Retinal pigment epithelial cell (primary cell): Measurements from ENCODE around the gene ZBTB7A.
"Not testable (repeated sequence)": the region's sequence is repeated elsewhere in the genome, so short reads cannot be mapped to it uniquely, and the experiment has no call there.

Experiments used
- DNase-seq: peaks from one replicate; pipeline ENCODE4 v3.0.0-alpha.2; 2010; ENCODE audit warnings: low read depth
- H3K4me3 ChIP-seq: 2 replicates; pipeline ENCODE4 v1.5.1; 2011; ENCODE audit warnings: mild to moderate bottlenecking, low read length, control low read depth, moderate library complexity
- CTCF ChIP-seq: conservative IDR thresholded peaks from 2 replicates; pipeline ENCODE4 v1.5.1; 2011; ENCODE audit warnings: low read depth, low read length, control low read depth, inconsistent platforms

ZBTB7A gene

GRCh38 chr19:4007836-4008539 lies 58.7 kb downstream of the ZBTB7A start:
- H3K4me3 ChIP-seq, result peak overlapping the region; percentile 87
- no peak for DNase-seq
- TF ChIP-seq CTCF, result no peak

GRCh38 chr19:4007021-4007835 lies 59.5 kb downstream of the ZBTB7A start, which contains the start of gene PIAS4:
Gene PIAS4, plus strand, starts transcription at chr19:4007736. Its CDS starts 25 bp downstream, at chr19:4007761.
- TF ChIP-seq CTCF, result no peak
- DNase-seq, result peak; percentile 63
- peak within 1 kb of the TSS; percentile 87 for H3K4me3 ChIP-seq

GRCh38 chr19:4005436-4005835 lies 61.3 kb downstream of the ZBTB7A start:
- not testable (repeated sequence) for DNase-seq, H3K4me3 ChIP-seq

- H3K4me3 ChIP-seq, DNase-seq: not testable (repeated sequence)
Measured at GRCh38 chr19:4000798-4001197, 65.9 kb downstream of the ZBTB7A start.

DNA sequence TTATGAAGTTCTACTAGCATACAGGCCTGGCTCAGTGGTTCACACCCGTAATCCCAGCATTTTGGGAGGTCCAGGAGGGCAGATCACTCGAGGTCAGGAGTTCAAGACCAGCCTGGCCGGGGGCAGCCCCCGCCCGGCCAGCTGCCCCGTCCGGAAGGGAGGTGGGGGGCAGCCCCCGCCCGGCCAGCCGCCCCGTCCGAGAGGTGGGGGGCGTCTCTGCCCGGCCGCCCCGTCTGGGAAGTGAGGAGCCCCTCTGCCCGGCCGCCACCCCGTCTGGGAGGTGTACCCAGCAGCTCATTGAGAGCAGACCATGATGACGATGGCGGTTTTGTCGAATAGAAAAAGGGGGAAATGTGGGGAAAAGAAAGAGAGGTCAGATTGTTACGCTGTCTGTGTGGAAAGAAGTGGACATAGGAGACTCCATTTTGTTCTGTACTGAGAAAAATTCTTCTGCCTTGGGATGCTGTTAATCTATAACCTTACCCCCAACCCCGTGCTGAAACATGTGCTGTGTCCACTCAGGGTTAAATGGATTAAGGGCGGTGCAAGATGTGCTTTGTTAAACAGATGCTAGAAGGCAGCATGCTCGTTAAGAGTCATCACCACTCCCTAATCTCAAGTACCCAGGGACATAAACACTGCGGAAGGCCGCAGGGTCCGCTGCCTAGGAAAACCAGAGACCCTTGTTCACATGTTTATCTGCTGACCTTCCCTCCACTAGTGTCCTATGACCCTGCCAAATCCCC lies 67.9 kb downstream of the ZBTB7A start:
- not testable (repeated sequence) for DNase-seq

DNA sequence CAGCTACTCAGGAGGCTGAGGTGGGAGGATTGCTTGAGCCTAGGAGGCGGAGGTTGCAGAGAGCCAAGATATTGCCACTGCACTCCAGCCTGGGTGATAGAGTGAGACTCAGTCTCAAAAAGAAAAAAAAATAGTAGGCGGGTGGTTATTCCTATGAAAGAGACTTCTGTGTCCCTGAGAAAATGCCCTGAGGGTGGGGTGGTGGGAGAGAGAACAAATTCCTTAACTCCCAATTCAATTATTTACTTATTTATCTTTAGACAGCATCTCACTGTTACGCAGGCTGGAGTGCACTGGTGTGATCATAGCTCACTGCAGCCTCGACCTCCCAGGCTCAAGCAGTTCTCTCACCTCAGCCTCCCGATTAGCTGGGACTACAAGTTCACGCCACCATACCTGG lies 71.1 kb downstream of the ZBTB7A start:
- no peak for TF ChIP-seq CTCF
- DNase-seq, result no peak
- H3K4me3 ChIP-seq, result no peak overlapping the region

More for the DNA sequence above, 67.9 kb downstream of the ZBTB7A start:
- H3K4me3 ChIP-seq, result not testable (repeated sequence)
